Hippocampal formation (tissue), 2 donors: ENCODE measurements around the gene MYOZ3.
A peak's percentile ranks its signal among the peaks of the same experiment; 100 is the strongest.

Experiments used
- DNase-seq, 2 donors: peaks; one replicate each; lab custom pipeline; 2025; lab: John Stamatoyannopoulos, UW

MYOZ3 gene

GRCh38 chr5:150627731-150628545 lies 33.1 kb upstream of the MYOZ3 start:
- no peak for DNase-seq

- DNase-seq, result no peak
Measured at GRCh38 chr5:150628936-150629485, 32.0 kb upstream of the MYOZ3 start.

- no peak for DNase-seq
Measured at GRCh38 chr5:150630016-150630415, 31.0 kb upstream of the MYOZ3 start.

- no peak for DNase-seq
Measured at GRCh38 chr5:150630461-150631325, 30.4 kb upstream of the MYOZ3 start.

GRCh38 chr5:150631326-150631701 lies 29.7 kb upstream of the MYOZ3 start:
- DNase-seq, result no peak

GRCh38 chr5:150632305-150633160 lies 28.5 kb upstream of the MYOZ3 start:
- no peak for DNase-seq

GRCh38 chr5:150633429-150633828 lies 27.6 kb upstream of the MYOZ3 start:
- DNase-seq, result no peak

GRCh38 chr5:150636391-150637244 lies 24.4 kb upstream of the MYOZ3 start:
- no peak for DNase-seq

- DNase-seq, result no peak
Measured at GRCh38 chr5:150637245-150638052, 23.6 kb upstream of the MYOZ3 start.

GRCh38 chr5:150638053-150638444 lies 23.0 kb upstream of the MYOZ3 start:
- no peak for DNase-seq

GRCh38 chr5:150638488-150639376 lies 22.3 kb upstream of the MYOZ3 start:
- no peak for DNase-seq

GRCh38 chr5:150639377-150639692 lies 21.7 kb upstream of the MYOZ3 start:
- DNase-seq, result no peak

- DNase-seq, result no peak
Measured at GRCh38 chr5:150639751-150640150, 21.3 kb upstream of the MYOZ3 start.

GRCh38 chr5:150640311-150641005 lies 20.6 kb upstream of the MYOZ3 start, which contains the start of gene SYNPO:
Gene SYNPO, plus strand, starts transcription at chr5:150640660. Its CDS starts 7,616 bp downstream, at chr5:150648276.
- DNase-seq, result peak in 1 of 2 donors; percentile 18

GRCh38 chr5:150641006-150641570 lies 20.0 kb upstream of the MYOZ3 start:
- no peak for DNase-seq

- no peak for DNase-seq
Measured at GRCh38 chr5:150641824-150642566, 19.1 kb upstream of the MYOZ3 start.

GRCh38 chr5:150642567-150642927 lies 18.5 kb upstream of the MYOZ3 start:
- DNase-seq, result no peak
